PC-9 (cell line): Measurements from ENCODE around the gene SNX18. TPM values are rescaled to one million over a fixed set of nuclear protein-coding genes. Genes with fewer than 3 reads are reported as not detected.

ENCODE experiments used
- BruUV-seq: library from RNA; stranded (reverse); fragments of 400-500 nt; replicated peaks from 2 replicates; lab custom pipeline; 2021; lab: Mats Ljungman, UMichigan
- CTCF ChIA-PET: fragments of 300-600 bp; sonication (Branson Sonifier 250); formaldehyde crosslinking; loops from one replicate; lab custom pipeline; 2022; ENCODE audit warnings: antibody characterized with exemption; lab: Charles Lee
- POLR2A ChIA-PET: fragments of 300-600 bp; sonication (Branson Sonifier 250); formaldehyde crosslinking; loops from one replicate; lab custom pipeline; 2022; ENCODE audit warnings: antibody characterized with exemption; ENCODE audit not compliant: unreplicated experiment; lab: Charles Lee
- DNase-seq, 2 experiments: peaks; one replicate each; pipeline versions ENCODE4 v3.0.0 to v3.0.0-alpha.2; 2015 to 2022; ENCODE audit warnings: mixed read lengths in 1 of 2
- H2AFZ ChIP-seq: fragments of 200-600 bp; sonication (generic); 2 replicates; pipeline ENCODE4 v1.8.1; 2017; ENCODE audit warnings: antibody characterized with exemption
- H3F3A ChIP-seq: fragments of 200-600 bp; sonication (generic); 2 replicates; pipeline ENCODE4 v1.8.1; 2017; ENCODE audit warnings: antibody characterized with exemption, mild to moderate bottlenecking, low read depth; ENCODE audit not compliant: insufficient read depth
- H3K27ac ChIP-seq: fragments of 200-600 bp; sonication (generic); 2 replicates; pipeline ENCODE4 v1.6.1; 2016; ENCODE audit warnings: mixed run types
- H3K27me3 ChIP-seq: fragments of 200-600 bp; sonication (generic); 2 replicates; pipeline ENCODE4 v1.6.1; 2016; ENCODE audit warnings: low read depth, mixed run types; ENCODE audit not compliant: insufficient read depth
- H3K36me3 ChIP-seq: fragments of 200-600 bp; sonication (generic); 2 replicates; pipeline ENCODE4 v1.6.1; 2016; ENCODE audit warnings: low read depth, mixed run types
- H3K4me1 ChIP-seq: fragments of 200-600 bp; sonication (generic); replicated peaks from 2 replicates; pipeline ENCODE4 v1.6.1; 2016; ENCODE audit warnings: mixed run types; ENCODE audit not compliant: insufficient read depth
- H3K4me2 ChIP-seq: fragments of 200-600 bp; sonication (generic); 2 replicates; pipeline ENCODE4 v1.6.1; 2017; ENCODE audit warnings: mixed run types
- H3K4me3 ChIP-seq: fragments of 200-600 bp; sonication (generic); 2 replicates; pipeline ENCODE4 v1.6.1; 2016; ENCODE audit warnings: mixed run types
- H3K79me2 ChIP-seq: fragments of 200-600 bp; sonication (generic); 2 replicates; pipeline ENCODE4 v1.6.1; 2017; ENCODE audit warnings: low read depth, mixed run types
- H3K9me2 ChIP-seq: fragments of 200-600 bp; sonication (generic); 2 replicates; pipeline ENCODE4 v1.8.1; 2017; ENCODE audit warnings: mild to moderate bottlenecking; ENCODE audit not compliant: insufficient read depth
- H3K9me3 ChIP-seq: fragments of 200-600 bp; sonication (generic); 2 replicates; pipeline ENCODE4 v1.8.1; 2016; ENCODE audit warnings: low read depth; ENCODE audit not compliant: insufficient read depth
- H4K20me1 ChIP-seq: fragments of 200-600 bp; sonication (generic); 2 replicates; pipeline ENCODE4 v1.8.1; 2017; ENCODE audit not compliant: insufficient read depth
- CTCF ChIP-seq: fragments of 200-600 bp; sonication (generic); conservative IDR thresholded peaks from 2 replicates; pipeline ENCODE4 v1.6.1; 2017; ENCODE audit warnings: mixed run types, antibody characterized with exemption, mild to moderate bottlenecking, moderate library complexity
- EZH2 ChIP-seq: fragments of 200-600 bp; sonication (generic); IDR thresholded peaks from 2 replicates; pipeline ENCODE4 v1.8.0; 2017; ENCODE audit warnings: antibody characterized with exemption, low read depth
- intact Hi-C: fragments of 100-400 bp; cut with micrococcal nuclease; formaldehyde crosslinking; loops from one replicate; pipeline ENCODE4 v1.10.0; 2022; ENCODE audit not compliant: unreplicated experiment
- total RNA-seq: library from RNA; stranded (reverse); gene quantifications from 2 replicates; pipeline ENCODE4 v1.2.3, GENCODE V29; 2021

The SNX18 gene
- total RNA-seq, 1 experiment from 2014 or later, result 9.7 TPM

- CTCF ChIA-PET, result no interaction called here
- Histone ChIP-seq H3K9me2 (no peaks in the 10 kb centered on the region), H3F3A (no peaks in the 10 kb centered on the region), H3K4me2 (no peak overlapping the region), H2AFZ (no peak overlapping the region), H3K4me3 (no peak overlapping the region), H4K20me1 (no peaks in the 10 kb centered on the region), H3K9me3 (no peaks in the 10 kb centered on the region), H3K27ac (no peak overlapping the region), H3K27me3 (peaks cover 8% of the 10 kb centered on the region; the same call in 1 of the 2 replicates), H3K79me2 (no peaks in the 10 kb centered on the region), H3K4me1 (no peaks in the 10 kb centered on the region), H3K36me3 (no peaks in the 10 kb centered on the region)
- DNase-seq, result no peak
- no peak for TF ChIP-seq CTCF
- TF ChIP-seq EZH2, result no peak
- BruUV-seq, result no TSS peak
- POLR2A ChIA-PET, result no interaction called here
- intact Hi-C loops, result no loop called here
Observed at GRCh38 chr5:54492178-54492577, 25.4 kb upstream of the SNX18 start.

GRCh38 chr5:54495027-54495426, 22.5 kb upstream of the SNX18 start:
- Histone ChIP-seq H3K9me3 (0 out of 2 replicates have a peak, but pooled peaks cover 2% of the 10 kb centered on the region), H3K27ac (no peak overlapping the region), H4K20me1 (no peaks in the 10 kb centered on the region), H3K4me2 (no peak overlapping the region), H2AFZ (no peak overlapping the region), H3K36me3 (no peaks in the 10 kb centered on the region), H3F3A (no peaks in the 10 kb centered on the region), H3K9me2 (no peaks in the 10 kb centered on the region), H3K4me1 (no peaks in the 10 kb centered on the region), H3K4me3 (no peak overlapping the region), H3K79me2 (no peaks in the 10 kb centered on the region), H3K27me3 (peaks cover 8% of the 10 kb centered on the region; the same call in 1 of the 2 replicates)
- TF ChIP-seq EZH2 (no peak), CTCF (no peak)
- POLR2A ChIA-PET, result no interaction called here
- intact Hi-C loops, result no loop called here
- BruUV-seq, result no TSS peak
- CTCF ChIA-PET, result no interaction called here
- DNase-seq, result no peak

- H4K20me1 ChIP-seq, result no peaks in the 10 kb centered on the region
- no peaks in the 10 kb centered on the region for H3K9me2 ChIP-seq
- no peak for DNase-seq
- no peaks in the 10 kb centered on the region for H3K9me3 ChIP-seq
- peaks cover 17% of the 10 kb centered on the region for H3K4me1 ChIP-seq
- no peaks in the 10 kb centered on the region for H3K27me3 ChIP-seq
- no peak overlapping the region for H3K4me2 ChIP-seq
- no peak for TF ChIP-seq EZH2
- TF ChIP-seq CTCF, result no peak
- ChIA-PET CTCF (no interaction called here), POLR2A (no interaction called here)
- H3K27ac ChIP-seq, result no peak overlapping the region
- H3K36me3 ChIP-seq, result no peaks in the 10 kb centered on the region
- BruUV-seq, result no TSS peak
- H3F3A ChIP-seq, result no peaks in the 10 kb centered on the region
- peaks cover 11% of the 10 kb centered on the region for H3K79me2 ChIP-seq
- H2AFZ ChIP-seq, result no peak overlapping the region
- H3K4me3 ChIP-seq, result no peak overlapping the region
- intact Hi-C loops, result loop anchor here (10.0 kb wide), 1 partner anchor 199 kb away; the partner anchor contains the start of gene ARL15
Observed at GRCh38 chr5:54514291-54514690, 3.3 kb upstream of the SNX18 start.
